IgD-negative memory B cell (primary cell): Measurements from ENCODE around the gene NXPE4. TPM values are rescaled to one million over a fixed set of nuclear protein-coding genes. Genes with fewer than 3 reads are reported as not detected.
"Not testable (repeated sequence)": the region's sequence is repeated elsewhere in the genome, so short reads cannot be mapped to it uniquely, and the experiment has no call there.

Experiments
- H3K27ac Mint-ChIP-seq, 3 donors: one replicate each; pipeline ENCODE4 v1.8.0; 2020 to 2022; ENCODE audit warnings: mild to moderate bottlenecking in 3 of 3, mixed read lengths in 3 of 3, moderate library complexity in 1 of 3
- H3K27me3 Mint-ChIP-seq: one replicate; pipeline ENCODE4 v1.8.0; 2021; ENCODE audit warnings: mixed read lengths
- H3K36me3 Mint-ChIP-seq: one replicate; pipeline ENCODE4 v1.8.0; 2020; ENCODE audit warnings: mild to moderate bottlenecking, mixed read lengths
- H3K4me1 Mint-ChIP-seq, 3 donors: one replicate each; pipeline ENCODE4 v1.8.0; 2020 to 2022; ENCODE audit warnings: mixed read lengths in 3 of 3, mild to moderate bottlenecking in 1 of 3
- H3K4me3 Mint-ChIP-seq, 4 donors: one replicate each; pipeline ENCODE4 v1.8.0; 2020 to 2022; ENCODE audit warnings: mild to moderate bottlenecking in 4 of 4, mixed read lengths in 4 of 4, moderate library complexity in 3 of 4
- H3K9me3 Mint-ChIP-seq, 3 donors: one replicate each; pipeline ENCODE4 v1.8.0; 2020 to 2021; ENCODE audit warnings: mixed read lengths in 3 of 3, mild to moderate bottlenecking in 1 of 3
- polyA plus RNA-seq: library from polyadenylated mRNA; unstranded; fragments of 300-500 nt; fragmentation: Illumina TruSeq; gene quantifications from one replicate; pipeline ENCODE4 v1.2.3, GENCODE V29; 2021

The NXPE4 gene
- polyA plus RNA-seq: not detected

DNA sequence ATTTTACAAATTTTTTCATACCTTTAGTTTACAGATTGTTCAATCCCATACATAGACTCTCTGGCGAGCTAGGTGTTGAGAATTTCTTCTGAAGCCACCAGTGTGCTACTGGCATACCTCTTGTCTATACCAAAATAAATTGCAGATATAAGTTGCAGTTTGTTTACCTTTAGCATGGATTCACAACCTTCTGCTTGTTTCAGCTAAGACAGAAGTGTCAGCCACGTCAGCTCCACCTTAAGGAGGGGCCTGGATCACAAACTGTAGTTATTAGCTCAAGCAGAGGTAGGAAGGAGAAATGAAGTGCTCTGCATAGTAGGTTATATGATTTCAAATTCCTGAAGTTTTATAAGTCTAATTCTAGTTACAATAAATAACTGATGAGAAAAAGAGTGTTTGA lies at the start of gene NXPE4:
Gene NXPE4, minus strand, starts transcription at position 216 of the 400 bp plus-strand sequence. CDS start 1,027 bp downstream, outside the sequence.
- Mint-ChIP-seq H3K4me1 (no peaks in the 10 kb centered on the region), H3K9me3 (no peaks in the 10 kb centered on the region), H3K27me3 (peaks cover 2% of the 10 kb centered on the region), H3K4me3 (no peak within 1 kb of the TSS), H3K27ac (no peak within 1 kb of the TSS), H3K36me3 (peaks cover 2% of the 10 kb centered on the region)

DNA sequence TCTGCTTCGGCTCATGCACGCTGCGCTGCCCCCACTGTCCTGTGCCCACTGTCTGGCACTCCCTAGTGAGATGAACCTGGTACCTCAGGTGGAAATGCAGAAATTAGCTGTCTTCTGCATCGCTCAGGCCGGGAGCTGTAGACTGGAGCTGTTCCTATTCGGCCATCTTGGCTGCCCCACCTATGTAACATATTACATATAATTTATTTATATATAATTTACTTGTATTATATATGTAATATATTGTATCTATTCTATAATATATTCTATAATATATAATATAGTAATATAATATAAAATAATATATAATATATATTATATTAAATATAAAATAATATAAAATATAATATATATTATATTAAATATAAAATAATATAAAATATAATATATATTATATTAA lies 43.9 kb upstream of the NXPE4 start:
- not testable (repeated sequence) for H3K4me1 Mint-ChIP-seq, H3K4me3 Mint-ChIP-seq, H3K36me3 Mint-ChIP-seq, H3K27ac Mint-ChIP-seq, H3K27me3 Mint-ChIP-seq, H3K9me3 Mint-ChIP-seq

DNA sequence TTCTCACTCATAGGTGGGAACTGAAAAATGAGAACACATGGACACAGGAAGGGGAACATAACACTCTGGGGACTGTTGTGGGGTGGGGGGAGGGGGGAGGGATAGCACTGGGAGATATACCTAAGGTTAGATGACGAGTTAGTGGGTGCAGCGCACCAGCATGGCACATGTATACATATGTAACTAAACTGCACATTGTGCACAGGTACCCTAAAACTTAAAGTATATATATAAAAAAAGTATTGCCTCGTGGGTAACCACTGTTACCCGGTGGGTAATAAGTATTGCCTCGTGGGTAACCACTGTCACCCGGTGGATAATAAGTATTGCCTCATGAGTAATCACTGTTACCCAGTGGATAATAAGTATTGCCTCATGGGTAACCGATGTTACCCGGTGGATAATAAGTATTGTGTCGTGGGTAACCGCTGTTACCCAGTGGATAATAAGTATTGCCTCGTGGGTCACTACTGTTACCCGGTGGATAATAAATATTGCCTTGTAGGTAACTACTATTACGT lies 35.9 kb upstream of the NXPE4 start:
- not testable (repeated sequence) for H3K27me3 Mint-ChIP-seq, H3K36me3 Mint-ChIP-seq, H3K4me3 Mint-ChIP-seq, H3K9me3 Mint-ChIP-seq, H3K27ac Mint-ChIP-seq, H3K4me1 Mint-ChIP-seq

DNA sequence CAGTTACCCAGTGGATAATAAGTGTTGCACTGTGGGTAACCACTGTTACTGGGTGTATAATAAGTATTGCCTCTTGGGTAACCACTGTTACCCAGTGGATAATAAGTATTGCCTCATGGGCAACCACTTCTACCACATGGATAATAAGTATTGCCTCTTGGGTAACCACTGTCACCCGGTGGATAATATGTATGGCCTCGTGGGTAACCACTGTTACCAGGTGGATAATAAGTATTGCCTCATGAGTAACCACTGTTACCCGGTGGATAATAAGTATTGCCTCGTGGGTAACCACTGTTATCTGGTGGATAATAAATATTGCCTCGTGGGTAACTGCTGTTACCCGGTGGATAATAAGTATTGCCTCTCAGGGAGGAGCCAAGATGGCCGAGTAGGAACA lies 29.7 kb upstream of the NXPE4 start:
- no peaks in the 10 kb centered on the region for H3K27me3 Mint-ChIP-seq
- no peaks in the 10 kb centered on the region for H3K4me1 Mint-ChIP-seq
- H3K4me3 Mint-ChIP-seq: no peak overlapping the region
- peaks cover 0 to 8% (median 1%) of the 10 kb centered on the region in 3 donors for H3K9me3 Mint-ChIP-seq
- H3K36me3 Mint-ChIP-seq: no peaks in the 10 kb centered on the region
- no peak overlapping the region for H3K27ac Mint-ChIP-seq

DNA sequence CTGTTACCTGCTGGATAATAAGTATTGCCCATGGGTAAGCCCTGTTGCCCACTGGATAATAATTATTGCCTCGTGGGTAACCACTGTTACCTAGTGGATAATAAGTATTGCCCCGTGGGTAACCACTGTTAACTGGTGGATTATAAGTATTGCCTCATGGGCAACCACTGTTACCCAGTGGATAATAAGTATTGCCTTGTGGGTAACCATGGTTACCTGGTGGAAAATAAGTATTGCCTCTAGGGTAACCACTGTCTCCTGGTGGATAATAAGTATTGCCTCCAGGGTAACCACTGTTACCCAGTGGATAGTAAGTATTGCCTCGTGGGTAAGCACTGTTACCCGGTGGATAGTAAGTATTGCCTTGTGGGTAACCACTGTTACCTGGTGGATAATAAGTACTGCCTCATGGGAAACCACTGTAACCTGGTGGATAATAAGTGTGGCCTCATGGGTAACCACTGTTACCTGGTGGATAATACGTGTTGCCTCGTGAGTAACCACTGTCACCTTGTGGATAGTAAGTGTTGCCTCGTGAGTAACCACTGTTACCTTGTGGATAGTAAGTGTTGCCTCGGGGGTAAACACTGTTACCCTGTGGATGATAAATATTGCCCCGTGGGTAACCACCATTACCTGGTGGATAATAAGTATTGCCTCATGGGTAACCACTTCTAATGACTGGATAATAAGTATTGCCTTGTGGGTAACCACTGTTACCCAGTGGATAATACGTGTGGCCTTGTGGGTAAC lies 29.0 kb upstream of the NXPE4 start:
- no peaks in the 10 kb centered on the region for H3K27me3 Mint-ChIP-seq

DNA sequence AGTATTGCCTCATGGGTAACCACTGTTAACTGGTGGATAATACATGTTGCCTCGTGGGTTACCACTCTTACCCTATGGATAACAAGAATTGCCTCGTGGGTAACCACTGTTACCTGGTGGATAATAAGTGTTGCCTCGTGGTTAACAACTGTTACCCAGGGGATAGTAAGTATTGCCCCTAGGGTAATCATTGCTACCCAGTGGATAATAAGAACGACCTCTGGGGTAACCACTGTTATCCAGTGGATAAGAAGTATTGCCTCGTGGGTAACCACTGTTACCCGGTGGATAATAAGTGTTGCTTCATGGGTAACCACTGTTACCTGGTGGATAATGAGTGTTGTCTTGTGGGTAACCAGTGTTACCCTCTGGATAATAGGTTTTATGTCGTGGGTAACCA lies 28.1 kb upstream of the NXPE4 start:
- H3K4me3 Mint-ChIP-seq: no peak overlapping the region
- H3K36me3 Mint-ChIP-seq: no peaks in the 10 kb centered on the region
- no peaks in the 10 kb centered on the region for H3K4me1 Mint-ChIP-seq

More for the DNA sequence above, 29.0 kb upstream of the NXPE4 start:
- Mint-ChIP-seq H3K4me1 (no peaks in the 10 kb centered on the region), H3K4me3 (no peak overlapping the region), H3K27ac (no peak overlapping the region), H3K9me3 (peaks cover 0 to 5% (median 0%) of the 10 kb centered on the region in 3 donors), H3K36me3 (no peaks in the 10 kb centered on the region)

DNA sequence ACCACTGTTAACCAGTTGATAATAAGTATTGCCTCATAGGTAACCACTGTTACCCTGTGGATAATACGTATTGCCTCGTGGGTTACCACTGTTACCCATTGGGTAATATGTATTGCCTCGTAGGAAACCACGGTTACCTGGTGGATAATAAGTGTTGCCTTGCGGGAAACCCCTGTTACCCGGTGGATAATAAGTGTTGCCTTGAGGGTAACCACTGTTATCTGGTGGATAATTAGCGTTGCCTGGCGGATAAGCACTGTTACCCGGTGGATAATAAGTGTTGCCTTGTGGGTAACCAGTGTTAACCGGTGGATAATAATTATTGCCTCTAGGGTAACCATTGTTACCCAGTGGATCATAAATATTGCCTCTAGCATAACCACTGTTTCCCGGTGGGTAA lies 27.3 kb upstream of the NXPE4 start:
- no peaks in the 10 kb centered on the region for H3K27me3 Mint-ChIP-seq
- no peak overlapping the region for H3K27ac Mint-ChIP-seq
- H3K4me3 Mint-ChIP-seq: no peak overlapping the region
- H3K36me3 Mint-ChIP-seq: no peaks in the 10 kb centered on the region
- H3K9me3 Mint-ChIP-seq: peaks cover 0 to 3% (median 0%) of the 10 kb centered on the region in 3 donors
- no peaks in the 10 kb centered on the region for H3K4me1 Mint-ChIP-seq

More for the DNA sequence above, 28.1 kb upstream of the NXPE4 start:
- Mint-ChIP-seq H3K27me3 (no peaks in the 10 kb centered on the region), H3K9me3 (peaks cover 0 to 5% (median 0%) of the 10 kb centered on the region in 3 donors), H3K27ac (no peak overlapping the region)

DNA sequence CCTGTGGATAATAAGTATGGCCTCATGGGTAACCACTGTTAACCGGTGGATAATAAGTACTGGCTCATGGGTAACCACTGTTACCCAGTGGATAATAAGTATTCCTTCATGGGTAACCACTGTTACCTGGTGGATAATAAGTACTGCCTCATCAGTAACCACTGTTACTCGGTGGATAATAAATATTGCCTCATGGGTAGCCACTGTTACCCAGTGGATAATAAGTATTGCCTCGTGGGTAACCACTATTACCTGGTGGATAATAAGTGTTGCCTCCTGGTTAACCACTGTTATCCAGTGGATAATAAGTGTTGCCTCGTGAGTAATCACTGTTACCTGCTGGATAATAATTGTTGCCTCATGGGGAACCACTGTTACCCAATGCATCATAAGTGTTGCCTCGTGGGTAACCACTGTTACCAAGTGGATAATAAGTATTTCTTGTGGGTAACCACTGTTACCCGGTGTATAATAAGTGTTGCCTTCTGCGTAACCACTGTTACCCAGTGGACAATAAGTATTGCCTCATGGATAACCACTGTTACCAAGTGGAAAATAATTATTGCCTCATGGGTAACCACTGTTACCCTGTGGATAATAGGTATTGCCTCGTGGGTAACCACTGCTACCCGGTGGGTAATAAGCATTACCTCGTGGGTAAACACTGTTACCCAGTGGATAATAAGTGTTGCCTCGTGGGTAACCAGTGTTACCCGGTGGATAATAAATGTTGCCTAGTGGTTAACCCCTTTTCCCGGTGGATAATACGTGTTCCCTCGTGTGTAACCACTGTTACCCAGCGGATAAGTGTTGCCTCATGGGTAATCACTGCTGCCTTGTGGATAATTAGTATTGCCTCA lies 26.6 kb upstream of the NXPE4 start:
- Mint-ChIP-seq H3K27me3 (no peaks in the 10 kb centered on the region), H3K4me3 (no peak overlapping the region), H3K9me3 (peaks cover 0 to 3% (median 0%) of the 10 kb centered on the region in 3 donors), H3K4me1 (no peaks in the 10 kb centered on the region), H3K36me3 (no peaks in the 10 kb centered on the region), H3K27ac (no peak overlapping the region)

DNA sequence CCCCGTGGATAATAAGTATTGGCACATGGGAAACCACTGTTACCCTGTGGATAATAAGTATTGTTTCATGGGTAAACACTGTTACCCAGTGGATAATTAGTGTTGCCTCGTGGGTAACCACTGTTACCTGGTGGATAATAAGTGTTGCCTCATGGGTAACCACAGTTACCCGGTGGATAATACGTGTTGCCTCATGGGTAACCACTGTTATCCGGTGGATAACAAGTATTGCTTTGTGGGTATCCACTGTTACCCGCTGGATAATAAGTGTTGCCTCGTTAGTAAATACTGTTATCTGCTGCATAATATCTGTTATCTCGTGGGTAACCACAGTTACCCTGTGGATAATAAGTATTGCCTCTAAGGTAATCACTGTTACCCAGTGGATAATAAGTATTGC lies 25.5 kb upstream of the NXPE4 start:
- Mint-ChIP-seq H3K4me1 (no peaks in the 10 kb centered on the region), H3K27ac (no peak overlapping the region), H3K36me3 (no peaks in the 10 kb centered on the region), H3K9me3 (peaks cover 0 to 3% (median 0%) of the 10 kb centered on the region in 3 donors), H3K4me3 (no peak overlapping the region), H3K27me3 (no peaks in the 10 kb centered on the region)

DNA sequence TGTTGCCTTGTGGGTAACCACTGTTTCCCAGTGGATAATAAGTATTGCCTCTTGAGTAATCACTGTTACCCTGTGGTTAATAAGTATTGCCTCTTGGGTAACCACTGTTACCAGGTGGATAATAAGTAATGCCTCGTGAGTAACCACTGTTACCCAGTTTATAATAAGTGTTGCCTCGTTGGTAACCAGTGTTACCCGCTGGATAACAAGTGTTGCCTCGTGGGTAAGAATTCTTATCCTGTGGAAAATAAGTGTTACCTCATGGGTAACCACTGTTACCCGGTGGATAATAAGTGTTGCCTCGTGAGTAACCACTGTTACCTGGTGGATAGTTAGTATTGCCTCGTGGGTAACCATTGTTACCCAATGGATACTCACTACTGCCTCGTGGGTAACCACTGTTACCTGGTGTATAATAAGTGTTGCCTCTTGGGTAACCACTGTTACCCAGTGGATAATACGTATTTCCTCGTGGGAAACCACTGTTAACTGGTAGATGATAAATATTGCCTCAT lies 24.1 kb upstream of the NXPE4 start:
- Mint-ChIP-seq H3K36me3 (no peaks in the 10 kb centered on the region), H3K4me3 (no peak overlapping the region), H3K9me3 (peaks cover 0 to 3% (median 0%) of the 10 kb centered on the region in 3 donors), H3K4me1 (no peaks in the 10 kb centered on the region), H3K27me3 (no peaks in the 10 kb centered on the region), H3K27ac (no peak overlapping the region)

DNA sequence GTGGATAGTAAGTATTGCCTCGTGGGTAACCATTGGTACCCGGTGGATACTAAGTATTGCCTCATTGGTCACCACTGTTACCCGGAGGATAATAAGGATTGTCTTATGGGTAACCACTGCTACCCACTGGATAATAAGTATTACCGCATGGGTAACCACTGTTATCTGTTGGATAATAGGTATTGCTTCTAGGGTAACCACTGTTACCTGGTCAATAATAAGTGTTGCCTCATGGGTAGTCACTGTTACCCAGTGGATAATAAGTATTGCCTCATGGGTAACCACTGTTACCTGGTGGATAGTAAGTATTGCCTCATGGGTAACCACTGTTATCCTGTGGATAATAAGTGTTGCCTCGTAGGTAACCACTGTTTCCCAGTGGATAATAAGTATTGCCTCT lies 22.6 kb upstream of the NXPE4 start:
- Mint-ChIP-seq H3K4me3 (no peak overlapping the region), H3K27ac (no peak overlapping the region), H3K27me3 (no peaks in the 10 kb centered on the region), H3K4me1 (no peaks in the 10 kb centered on the region), H3K36me3 (no peaks in the 10 kb centered on the region), H3K9me3 (peaks cover 0 to 3% (median 0%) of the 10 kb centered on the region in 3 donors)

DNA sequence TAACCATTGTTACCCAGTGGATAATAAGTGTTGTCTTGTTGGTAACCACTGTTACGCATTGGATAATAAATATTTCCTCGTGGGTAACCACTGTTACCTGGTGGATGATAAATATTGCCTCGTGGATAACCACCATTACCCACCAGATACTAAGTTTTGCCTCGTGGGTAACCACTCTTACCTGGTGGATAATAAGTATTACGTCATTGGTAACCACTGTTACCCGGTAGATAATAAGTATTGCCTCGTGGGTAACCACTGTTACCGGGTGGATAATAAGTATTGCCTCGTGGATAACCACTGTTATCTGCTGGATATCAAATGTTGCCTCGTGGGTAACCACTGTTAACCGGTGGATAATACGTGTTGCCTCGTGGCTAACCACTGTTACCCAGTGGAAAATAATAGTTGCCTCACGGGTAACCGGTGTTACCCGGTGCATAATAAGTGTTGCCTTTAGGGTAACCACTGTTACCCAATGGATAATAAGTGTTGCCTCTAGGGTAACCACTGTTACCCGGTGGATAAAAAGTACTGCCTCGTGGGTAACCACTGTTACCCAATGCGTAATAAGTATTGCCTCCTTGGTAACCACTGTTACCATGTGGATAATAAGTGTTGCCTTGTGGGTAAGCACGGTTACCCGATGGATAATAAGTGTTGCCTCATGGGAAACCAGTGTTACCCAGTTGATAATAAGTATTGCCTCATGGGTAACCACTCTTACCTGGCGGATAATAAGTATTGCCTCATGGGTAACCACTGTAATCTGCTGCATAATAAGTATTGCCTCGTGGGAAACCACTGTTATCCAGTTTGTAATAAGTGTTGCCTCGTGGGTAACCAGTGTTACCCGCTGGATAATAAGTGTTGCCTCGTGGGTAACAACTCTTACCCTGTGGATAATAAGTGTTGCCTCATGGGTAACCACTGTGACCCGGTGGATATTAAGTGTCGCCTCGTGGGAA lies 21.9 kb upstream of the NXPE4 start:
- H3K27me3 Mint-ChIP-seq: no peaks in the 10 kb centered on the region
- H3K4me3 Mint-ChIP-seq: no peak overlapping the region
- H3K27ac Mint-ChIP-seq: no peak overlapping the region
- no peaks in the 10 kb centered on the region for H3K4me1 Mint-ChIP-seq
- H3K36me3 Mint-ChIP-seq: no peaks in the 10 kb centered on the region
- peaks cover 0 to 3% (median 0%) of the 10 kb centered on the region in 3 donors for H3K9me3 Mint-ChIP-seq

DNA sequence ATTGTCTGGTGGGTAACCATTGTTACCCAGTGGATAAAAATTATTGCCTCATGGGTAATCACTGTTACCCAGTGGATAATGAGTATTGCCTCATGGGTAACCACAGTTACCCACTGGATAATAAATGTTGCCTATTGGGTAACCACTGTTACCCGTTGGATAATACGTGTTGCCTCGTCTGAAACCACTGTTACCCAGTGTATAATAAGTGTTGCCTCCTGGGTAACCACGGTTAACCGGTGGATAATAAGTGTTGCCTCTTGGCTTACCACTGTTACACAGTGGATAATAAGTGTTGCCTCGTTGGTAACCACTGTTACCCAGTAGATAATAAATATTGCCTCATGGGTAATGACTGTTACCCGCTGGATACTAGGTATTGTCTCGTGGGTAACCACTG lies 20.9 kb upstream of the NXPE4 start:
- Mint-ChIP-seq H3K4me1 (no peaks in the 10 kb centered on the region), H3K27ac (no peak overlapping the region), H3K27me3 (no peaks in the 10 kb centered on the region), H3K4me3 (no peak overlapping the region), H3K36me3 (no peaks in the 10 kb centered on the region), H3K9me3 (peaks cover 0 to 3% (median 0%) of the 10 kb centered on the region in 3 donors)
